GM18909 (cell line): Measurements from ENCODE around the gene ACER3.
"Not testable (repeated sequence)": the region's sequence is repeated elsewhere in the genome, so short reads cannot be mapped to it uniquely, and the experiment has no call there.

Experiments
- ATAC-seq: cut with Tn5 transposase; IDR thresholded peaks from one replicate; pipeline ENCODE4 v1.9.1; 2021; ENCODE audit warnings: mild to moderate bottlenecking; ENCODE audit not compliant: unreplicated experiment, poor library complexity

ACER3 gene

GRCh38 chr11:77053217-77054015 is 192.7 kb downstream of the ACER3 start:
- no peak for ATAC-seq

- ATAC-seq: no peak
Measured at GRCh38 chr11:77054084-77054483, 193.4 kb downstream of the ACER3 start.

- no peak for ATAC-seq
Measured at GRCh38 chr11:77055101-77055561, 194.4 kb downstream of the ACER3 start.

- ATAC-seq: no peak
Measured at GRCh38 chr11:77055913-77056312, 195.2 kb downstream of the ACER3 start.

GRCh38 chr11:77056814-77057402 is 196.2 kb downstream of the ACER3 start:
- no peak for ATAC-seq

GRCh38 chr11:77057938-77058474 is 197.3 kb downstream of the ACER3 start:
- ATAC-seq: no peak

GRCh38 chr11:77058900-77059299 is 198.2 kb downstream of the ACER3 start:
- ATAC-seq: no peak

- no peak for ATAC-seq
Measured at GRCh38 chr11:77059806-77060205, 199.1 kb downstream of the ACER3 start.

- no peak for ATAC-seq
Measured at GRCh38 chr11:77060234-77060633, 199.5 kb downstream of the ACER3 start.

GRCh38 chr11:77061258-77061657 is 200.5 kb downstream of the ACER3 start:
- not testable (repeated sequence) for ATAC-seq

- no peak for ATAC-seq
Measured at GRCh38 chr11:77062924-77063323, 202.2 kb downstream of the ACER3 start.

GRCh38 chr11:77063407-77063806 is 202.7 kb downstream of the ACER3 start:
- ATAC-seq: no peak

GRCh38 chr11:77063861-77064260 is 203.1 kb downstream of the ACER3 start:
- no peak for ATAC-seq

- no peak for ATAC-seq
Measured at GRCh38 chr11:77064648-77065217, 204.0 kb downstream of the ACER3 start.

GRCh38 chr11:77065878-77066228 is 205.1 kb downstream of the ACER3 start:
- no peak for ATAC-seq

GRCh38 chr11:77066229-77067042 is 205.7 kb downstream of the ACER3 start, which contains the start of gene CAPN5:
Gene CAPN5, plus strand, starts transcription at chr11:77066971. Its CDS starts 17,916 bp downstream, at chr11:77084887.
- ATAC-seq: peak; percentile 82

- ATAC-seq: no peak
Measured at GRCh38 chr11:77067861-77068443, 207.2 kb downstream of the ACER3 start.

- no peak for ATAC-seq
Measured at GRCh38 chr11:77068457-77069335, 208.0 kb downstream of the ACER3 start.

GRCh38 chr11:77069336-77069968 is 208.7 kb downstream of the ACER3 start:
- ATAC-seq: no peak
